GM21515 (cell line): ENCODE measurements around the gene RRP1.

Source experiments
- ATAC-seq: cut with Tn5 transposase; IDR thresholded peaks from one replicate; pipeline ENCODE4 v1.9.1; 2021; ENCODE audit not compliant: unreplicated experiment

RRP1 gene

GRCh38 chr21:43775190-43775589 lies 14.2 kb upstream of the RRP1 start:
- no peak for ATAC-seq

DNA sequence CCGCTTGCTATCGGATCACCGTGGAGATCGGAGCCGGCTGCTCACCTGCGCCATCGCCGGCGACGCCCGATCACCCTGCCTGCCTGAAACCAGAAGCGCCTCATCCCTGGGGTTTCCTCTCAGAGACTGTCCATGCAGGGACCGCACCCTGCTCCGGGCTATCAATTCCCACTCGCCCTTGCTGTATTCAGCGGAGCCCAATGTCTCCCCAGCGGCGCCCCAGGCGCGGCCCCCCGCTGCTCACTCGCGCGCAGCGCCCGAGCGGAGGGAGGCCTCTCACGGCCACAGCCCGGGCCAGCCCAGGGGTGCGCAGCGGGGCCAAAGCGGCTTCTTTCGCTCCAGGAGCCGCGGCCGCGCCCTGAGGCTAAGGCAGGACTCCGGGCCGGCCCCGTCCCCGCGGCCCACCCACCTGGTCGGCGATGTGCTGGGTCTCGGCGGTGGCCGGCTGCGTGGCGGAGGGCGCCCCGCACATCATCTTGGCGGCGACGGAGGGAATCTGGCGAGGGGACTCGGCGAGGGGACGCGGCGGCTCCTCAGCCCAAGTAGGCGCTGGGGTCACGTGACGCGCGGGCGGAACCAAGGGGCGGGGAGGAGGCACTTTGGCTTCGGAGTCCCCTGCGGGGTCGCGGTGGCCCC lies 13.5 kb upstream of the RRP1 start, which contains the start of gene CSTB:
Gene CSTB (minus strand): TSS at position 514 of the 636 bp plus-strand sequence. CDS start 39 bp downstream, at position 475.
- peak; percentile 56 for ATAC-seq

GRCh38 chr21:43777953-43778352 lies 11.4 kb upstream of the RRP1 start:
- no peak for ATAC-seq

DNA sequence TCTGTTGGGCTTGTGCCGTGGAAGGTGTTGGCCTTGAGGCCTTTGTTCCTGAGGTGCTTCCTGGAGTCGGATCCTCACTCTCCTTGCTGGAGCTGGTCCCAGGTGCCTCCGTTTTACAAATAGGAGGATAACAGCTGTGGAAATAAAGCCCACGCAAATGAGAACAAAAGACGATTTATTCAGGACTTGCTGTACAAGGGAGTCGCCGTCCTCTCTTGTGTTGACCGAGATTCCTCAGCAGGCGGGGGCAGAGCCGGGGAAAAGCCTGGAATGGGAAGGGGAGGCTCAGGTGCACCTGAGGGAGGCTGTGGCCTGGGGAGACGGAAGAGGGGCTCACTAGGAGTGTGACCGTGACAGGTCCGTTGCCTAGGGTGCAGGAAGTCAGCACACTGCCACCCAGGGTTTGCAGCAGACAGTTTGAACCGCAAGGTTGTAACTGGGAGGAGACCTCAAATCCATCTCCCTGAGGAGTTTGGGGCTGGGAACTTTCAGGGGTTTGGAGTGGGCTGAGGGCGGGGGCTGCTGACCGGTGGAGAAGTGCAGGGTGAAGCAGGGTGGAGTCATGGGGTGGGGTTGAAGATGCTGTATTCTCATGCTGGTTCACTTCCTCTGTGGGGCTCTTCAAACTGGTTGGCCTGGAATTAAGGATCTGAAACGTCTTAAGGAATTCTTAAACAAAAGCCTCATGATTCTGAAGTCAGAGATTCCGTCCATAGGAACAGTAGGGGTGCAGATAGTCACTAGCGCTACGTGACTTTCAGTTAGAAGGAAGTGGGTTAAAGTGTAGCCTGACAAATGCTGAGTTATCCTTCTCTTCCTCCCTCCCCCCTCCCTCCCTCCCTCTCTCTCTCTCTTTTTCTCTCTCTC lies 10.7 kb upstream of the RRP1 start:
- ATAC-seq, result no peak

- no peak for ATAC-seq
These were observed 9.7 kb upstream of the RRP1 start for GRCh38 chr21:43779660-43780059.

- ATAC-seq, result no peak
These were observed 7.5 kb upstream of the RRP1 start for GRCh38 chr21:43781846-43782245.

DNA sequence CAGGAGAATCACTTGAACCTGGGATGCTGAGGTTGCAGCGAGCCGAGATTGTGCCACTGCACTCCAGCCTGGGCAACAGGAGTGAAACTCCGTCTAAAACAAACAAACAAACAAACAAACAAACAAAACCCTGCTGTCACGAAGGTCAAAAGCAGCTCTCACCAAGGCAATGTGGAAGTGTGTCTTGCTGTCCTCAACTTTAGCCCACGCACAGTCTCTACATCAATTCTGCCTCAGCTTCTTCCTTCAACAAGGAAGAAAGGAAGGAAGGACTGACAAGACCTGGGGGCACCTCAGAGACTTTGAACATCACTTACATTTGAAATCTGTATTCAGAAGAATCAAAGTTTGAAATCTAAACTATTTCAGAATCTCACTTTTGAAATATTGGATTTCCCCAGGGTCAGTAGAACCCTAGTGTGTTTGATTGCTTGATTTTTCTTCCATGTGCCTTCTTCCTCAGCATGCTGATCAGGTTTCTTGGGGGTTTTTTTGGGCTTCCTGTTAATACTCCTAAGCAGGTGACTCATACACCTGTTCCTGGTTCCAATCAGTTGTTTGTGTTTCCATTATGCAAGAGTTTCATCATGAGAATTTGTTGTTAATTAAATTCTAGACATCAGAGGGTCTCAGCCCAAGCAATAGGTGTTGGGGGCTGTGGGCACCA lies 6.8 kb upstream of the RRP1 start:
- ATAC-seq, result no peak

- no peak for ATAC-seq
These were observed 6.2 kb upstream of the RRP1 start for GRCh38 chr21:43783098-43783700.

DNA sequence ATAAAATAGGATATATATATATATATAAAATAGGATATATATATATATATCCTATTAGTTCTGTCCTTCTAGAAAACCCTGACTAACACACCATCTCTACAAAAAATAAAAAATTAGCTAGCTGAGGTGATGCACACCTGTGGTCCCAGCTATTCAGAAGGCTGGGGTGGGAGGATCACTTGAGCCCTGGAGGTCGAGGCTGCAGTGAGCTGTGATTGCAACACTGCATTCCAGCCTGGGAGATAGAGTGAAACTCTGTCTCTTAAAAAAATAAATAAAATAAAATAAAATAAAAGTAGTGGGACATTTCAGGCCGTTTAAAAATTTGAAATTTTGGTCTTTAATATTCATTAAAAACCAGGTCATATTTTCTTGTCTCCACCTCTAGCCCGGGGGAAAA lies 4.2 kb upstream of the RRP1 start:
- no peak for ATAC-seq

DNA sequence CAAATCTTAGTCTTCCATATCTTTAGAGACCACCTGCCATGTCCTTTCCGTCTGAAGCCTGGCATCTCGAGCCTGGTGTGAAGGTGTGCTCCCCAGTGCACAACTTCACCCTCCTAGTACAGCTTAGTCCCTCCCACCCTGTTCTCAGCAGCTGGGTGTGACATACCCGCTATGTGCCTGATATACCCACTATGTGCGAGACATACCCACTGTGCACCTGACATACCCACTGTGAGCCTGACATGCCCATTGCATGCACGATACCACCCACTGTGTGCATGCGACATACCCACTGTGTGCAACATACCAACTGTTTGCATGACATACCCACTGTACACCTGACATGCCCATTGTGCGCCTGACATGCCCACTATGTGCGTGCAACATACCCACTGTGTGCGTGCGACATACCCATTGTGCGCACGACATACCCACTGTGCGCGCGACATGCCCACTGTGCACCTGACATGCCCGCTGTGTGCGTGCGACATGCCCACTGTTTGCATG lies 3.0 kb upstream of the RRP1 start:
- ATAC-seq, result no peak

GRCh38 chr21:43786807-43787440 lies 2.5 kb upstream of the RRP1 start:
- ATAC-seq, result no peak

DNA sequence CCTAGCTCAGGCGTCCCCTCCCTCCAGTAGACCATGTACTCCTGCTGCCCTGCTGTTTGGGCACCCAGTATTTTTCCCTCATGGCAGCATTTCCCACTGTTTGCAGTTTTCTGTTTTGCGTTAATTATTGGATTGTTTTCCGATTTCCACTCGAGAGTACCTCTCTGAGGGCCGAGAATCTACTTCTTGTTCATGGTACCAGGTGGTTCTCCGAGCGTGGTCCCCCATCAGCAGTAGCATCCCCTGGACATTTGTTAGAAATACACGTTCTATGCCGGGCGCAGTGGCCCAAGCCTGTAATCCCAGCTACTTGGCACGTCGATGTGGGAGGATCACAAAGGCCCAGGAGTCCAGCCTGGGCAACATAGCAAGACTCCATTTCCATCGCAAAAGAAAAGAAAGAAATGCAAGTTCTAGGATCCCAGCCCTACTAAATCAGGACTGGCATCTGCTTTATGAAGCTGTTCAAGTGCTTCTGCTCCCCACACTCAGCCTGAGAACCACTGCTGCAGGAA lies 690 bp downstream of the RRP1 start:
- no peak for ATAC-seq

DNA sequence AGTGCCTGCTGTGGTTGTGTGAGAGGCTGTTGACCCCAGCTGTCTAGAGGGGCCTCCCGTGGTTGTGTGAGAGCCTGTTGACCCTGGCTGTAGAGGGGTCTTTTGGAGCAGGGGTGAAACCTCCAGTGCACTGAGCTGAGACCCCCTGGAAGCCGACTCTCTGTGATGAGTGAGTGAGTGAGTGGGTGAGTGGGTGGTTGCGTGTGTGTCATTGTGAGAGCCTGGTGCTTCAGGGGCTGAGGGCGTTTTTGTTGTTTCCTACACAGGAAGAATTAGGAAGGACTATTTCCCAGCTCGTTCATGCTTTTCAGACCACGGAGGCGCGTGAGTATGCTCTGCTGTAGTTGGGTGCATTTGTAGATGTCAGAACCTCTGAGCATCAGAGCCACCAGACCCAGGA lies 3.0 kb downstream of the RRP1 start:
- no peak for ATAC-seq

DNA sequence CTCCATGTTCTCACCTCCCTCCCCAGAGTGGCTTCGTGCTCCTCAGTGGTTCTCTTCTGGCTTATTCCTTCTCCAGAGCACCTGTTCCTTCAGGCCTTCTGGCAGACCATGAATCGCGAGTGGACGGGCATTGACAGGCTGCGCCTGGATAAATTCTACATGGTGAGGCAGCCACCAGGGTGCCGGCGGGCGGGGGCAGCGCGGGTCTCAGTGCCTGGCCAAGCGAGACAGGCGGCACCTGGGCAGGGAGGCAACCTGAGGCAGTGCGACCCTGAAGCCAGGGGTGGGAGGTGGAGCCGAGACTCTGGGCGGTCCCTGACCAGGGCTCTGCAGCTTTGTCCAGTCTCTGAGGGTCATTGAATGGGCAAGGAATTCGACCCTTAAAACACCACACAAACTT lies 3.9 kb downstream of the RRP1 start:
- no peak for ATAC-seq

DNA sequence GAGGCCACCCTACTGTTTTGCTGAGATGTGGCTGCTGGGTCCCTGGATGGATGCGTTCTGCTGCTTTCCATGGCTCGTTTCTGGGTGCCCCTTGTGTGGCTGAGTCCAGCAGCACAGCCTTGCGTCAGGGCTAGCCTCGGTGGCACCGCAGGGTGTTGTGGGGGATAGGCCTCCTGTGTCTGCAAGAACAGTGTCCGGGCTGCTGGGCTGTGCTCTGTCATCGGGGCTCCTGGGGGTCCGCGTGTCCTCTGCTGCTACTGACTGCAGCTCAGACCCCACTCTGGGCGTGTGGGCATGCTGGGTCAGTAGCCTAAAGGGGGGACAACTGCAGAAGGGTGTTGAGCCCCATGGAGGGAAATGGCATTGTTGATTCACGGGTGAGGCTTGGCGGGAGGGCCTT lies 4.9 kb downstream of the RRP1 start:
- ATAC-seq, result no peak

DNA sequence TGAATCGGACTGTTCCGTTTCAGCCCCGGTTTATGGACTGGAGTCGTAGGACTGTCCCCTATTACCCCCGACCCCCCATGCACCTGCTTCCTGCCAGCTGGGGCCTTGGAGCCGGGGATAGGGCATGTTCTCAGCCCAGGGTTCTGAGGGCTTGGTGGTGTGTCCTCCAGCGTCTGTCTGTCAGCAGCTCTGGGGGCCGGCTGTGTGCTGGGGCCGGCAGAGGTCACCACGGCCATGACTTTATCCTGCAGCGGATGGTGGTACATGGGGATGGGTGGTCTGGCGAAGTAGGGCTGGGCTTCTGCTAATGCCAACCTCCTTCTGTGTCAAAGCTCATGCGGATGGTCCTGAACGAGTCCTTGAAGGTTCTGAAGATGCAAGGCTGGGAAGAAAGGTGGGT lies 5.5 kb downstream of the RRP1 start:
- no peak for ATAC-seq

DNA sequence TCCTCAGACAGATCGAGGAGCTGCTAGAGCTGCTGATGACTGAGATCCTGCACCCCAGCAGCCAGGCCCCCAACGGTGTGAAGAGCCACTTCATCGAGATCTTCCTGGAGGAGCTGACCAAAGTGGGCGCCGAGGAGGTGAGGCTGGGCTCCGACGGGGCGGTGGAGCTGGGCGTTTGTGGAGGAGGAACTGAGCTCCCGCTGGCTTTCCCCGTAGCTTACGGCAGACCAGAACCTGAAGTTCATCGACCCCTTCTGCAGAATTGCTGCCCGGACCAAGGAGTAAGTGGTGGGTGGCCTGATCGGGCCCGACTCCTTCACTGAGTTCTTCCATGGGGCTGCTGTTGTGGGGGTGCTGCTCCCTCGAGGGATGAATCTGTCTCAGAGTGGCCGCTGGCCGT lies 8.0 kb downstream of the RRP1 start:
- no peak for ATAC-seq

DNA sequence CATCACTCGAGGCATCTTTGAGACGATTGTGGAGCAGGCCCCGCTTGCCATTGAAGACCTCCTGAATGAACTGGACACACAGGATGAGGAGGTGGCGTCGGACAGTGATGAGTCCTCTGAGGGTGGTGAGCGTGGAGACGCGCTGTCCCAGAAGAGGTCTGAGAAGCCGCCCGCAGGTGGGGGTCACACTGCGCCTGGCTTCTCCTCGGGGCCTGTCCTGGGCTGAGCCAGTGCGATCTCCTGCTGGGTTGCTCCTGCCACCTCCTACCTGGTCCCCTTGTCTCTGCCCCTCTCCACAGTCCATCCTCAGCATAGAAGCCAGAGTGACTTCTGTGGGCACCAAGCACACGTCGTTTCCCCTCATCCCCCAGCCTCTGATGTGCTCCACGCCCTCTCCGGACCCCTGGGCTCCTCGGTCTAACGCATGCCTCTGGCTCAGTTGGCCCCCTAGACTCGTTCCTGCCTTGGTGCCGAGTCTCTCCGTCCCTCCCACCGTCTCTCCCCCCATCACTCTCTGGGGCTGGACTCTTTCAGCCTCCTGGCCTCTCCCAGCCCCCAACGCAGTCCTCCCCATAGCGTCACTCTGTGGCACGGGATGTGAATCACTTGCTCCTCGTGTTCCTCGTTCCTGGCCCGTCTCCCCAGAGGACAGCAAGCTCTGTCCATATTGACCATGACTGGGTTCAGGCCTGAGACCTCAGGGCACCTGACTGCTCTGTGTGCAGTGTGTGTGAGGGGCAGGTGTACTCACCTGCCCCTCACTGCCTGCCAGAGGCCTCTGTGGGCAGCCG lies 8.7 kb downstream of the RRP1 start:
- ATAC-seq, result no peak

DNA sequence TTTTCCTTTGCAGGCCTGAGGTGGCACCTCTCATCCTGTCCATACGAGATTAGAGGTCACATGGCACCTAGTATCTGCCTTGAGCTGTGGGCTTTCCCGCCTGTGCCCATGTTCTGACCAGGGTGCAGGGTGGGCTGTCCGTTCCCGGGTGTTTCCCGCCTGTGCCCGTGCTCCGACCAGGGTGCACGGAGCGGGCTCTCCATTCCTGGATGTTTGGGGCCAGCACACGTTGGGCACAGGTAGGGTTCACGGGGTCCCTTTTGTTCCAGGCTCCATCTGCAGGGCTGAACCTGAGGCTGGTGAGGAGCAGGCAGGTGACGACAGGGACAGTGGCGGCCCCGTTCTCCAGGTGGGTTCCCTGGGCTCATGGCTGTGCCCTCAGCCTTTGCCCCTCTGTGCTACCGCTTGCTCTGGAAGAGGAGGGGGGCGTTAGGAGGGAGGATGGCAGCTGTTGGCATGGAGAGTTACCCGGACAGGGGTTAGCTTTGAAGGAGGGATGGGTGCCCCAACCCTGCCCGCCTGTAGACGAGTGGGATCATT lies 10.0 kb downstream of the RRP1 start:
- no peak for ATAC-seq

GRCh38 chr21:43800124-43800523 lies 10.7 kb downstream of the RRP1 start:
- no peak for ATAC-seq
